Measurements from ENCODE around the gene PNMA1. TPM values are rescaled to one million over a fixed set of nuclear protein-coding genes. Genes with fewer than 3 reads are reported as not detected.

PNMA1 gene
- total RNA-seq, 1 experiment from 2014 or later = 24.6 TPM

GRCh38 chr14:73757876-73758391, 43.8 kb upstream of the PNMA1 start:
- peaks cover 46 to 84% of the 10 kb centered on the region in 2 experiments for H3K4me1 ChIP-seq (ENCODE audit: control insufficient read depth in 1 of 2, insufficient read depth in 2 of 2, low read length in 2 of 2)
- intact Hi-C loops (cut with micrococcal nuclease) = loop anchor here (1.0 kb wide), 2 partner anchors 28 to 30 kb away; no protein-coding TSS in a partner anchor

More at GRCh38 chr14:73757876-73758391, 43.8 kb upstream of the PNMA1 start:
- ATAC-seq (no peak), DNase-seq (ENCODE audit: low read depth, low spot score) (no peak)
- Histone ChIP-seq H4K20me1 (ENCODE audit: insufficient read depth) (no peaks in the 10 kb centered on the region), H3K27ac (ENCODE audit: low read depth, low read length) (peak overlapping the region; percentile 95; the same call in 1 of the 2 replicates), H3K79me2 (ENCODE audit: insufficient read depth, low read length) (peaks cover 63% of the 10 kb centered on the region), H3K36me3 (ENCODE audit: control insufficient read depth in 1 of 2, insufficient read depth in 2 of 2, low read length in 2 of 2) (no peaks in the 10 kb centered on the region), H3K9ac (ENCODE audit: low read length) (peak overlapping the region; percentile 87), H2AFZ (ENCODE audit: low read depth, low read length, poor library complexity, severe bottlenecking) (no peak overlapping the region), H3K9me3 (ENCODE audit: control insufficient read depth in 1 of 2, insufficient read depth in 1 of 2, low read depth in 1 of 2, low read length in 2 of 2) (no peaks in the 10 kb centered on the region), H3K27me3 (ENCODE audit: insufficient read depth, low read length) (no peaks in the 10 kb centered on the region), H3K4me3 (replicated peaks in 1 of 2; ENCODE audit: low read depth in 1 of 2, low read length in 2 of 2) (peak overlapping the region; percentile 79), H3K9me2 (ENCODE audit: insufficient read depth) (no peaks in the 10 kb centered on the region), H3K4me2 (ENCODE audit: low read length) (peak overlapping the region; percentile 96)
- CTCF ChIA-PET = interaction anchor here (0.7 to 3.2 kb wide), 13 partner anchors 8 to 129 kb away, joined by 3 to 34 read pairs (median 4); partner anchors contain the start of genes PTGR2 and ZNF410
- no peak for TF ChIP-seq EGR1 (IDR thresholded peaks at IDR 0.05; ENCODE audit: low read depth)
- TF ChIP-seq YY1 (IDR thresholded peaks at IDR 0.05; ENCODE audit: extremely low read depth, insufficient replicate concordance, low read depth, low read length) = no peak
- no peak for TF ChIP-seq MAX (IDR thresholded peaks at IDR 0.05)
- no peak for TF ChIP-seq ATF3 (IDR thresholded peaks at IDR 0.05)
- TF ChIP-seq EZH2 (IDR thresholded peaks at IDR 0.05) = no peak
- no peak for TF ChIP-seq EZH2phosphoT487 (IDR thresholded peaks at IDR 0.05; ENCODE audit: borderline replicate concordance)
- no peak for TF ChIP-seq POLR2AphosphoS5 (IDR thresholded peaks at IDR 0.05; ENCODE audit: low read depth, low read length)
- no peak for TF ChIP-seq SIN3A (IDR thresholded peaks at IDR 0.05; ENCODE audit: low read depth)
- TF ChIP-seq SP1 (IDR thresholded peaks at IDR 0.05; ENCODE audit: low read depth) = no peak
- no peak for TF ChIP-seq RAD21 (IDR thresholded peaks at IDR 0.05; ENCODE audit: low read depth)
- TF ChIP-seq CBX3 (IDR thresholded peaks at IDR 0.05; ENCODE audit: low read depth) = no peak
- TF ChIP-seq JUND (IDR thresholded peaks at IDR 0.05) = no peak
- TF ChIP-seq REST (IDR thresholded peaks at IDR 0.05; ENCODE audit: low read depth) = no peak
- no peak for TF ChIP-seq ELF1 (IDR thresholded peaks at IDR 0.05; ENCODE audit: borderline replicate concordance, low read depth)
- TF ChIP-seq SRF (IDR thresholded peaks at IDR 0.05; ENCODE audit: low read depth) = no peak
- POLR2A ChIA-PET = interaction anchor here (1.0 to 3.3 kb wide), 6 partner anchors 13 to 94 kb away, joined by 3 to 14 read pairs (median 5); partner anchors contain the start of gene PTGR2
- BruUV-seq (replicated peaks) = TSS peak; percentile 46
- RAD21 ChIA-PET (ENCODE audit: low non-redundant PET in 1 of 2, low total read pairs in 2 of 2, uncharacterized antibody in 2 of 2, unreplicated experiment in 2 of 2) = interaction anchor here (0.7 to 2.0 kb wide), 4 partner anchors 12 to 65 kb away, joined by 3 to 10 read pairs (median 6); no protein-coding TSS in a partner anchor

Measured in HCT116 (cell line).